ENCODE measurements around the gene BIRC2.
"Not testable (repeated sequence)": the region's sequence is repeated elsewhere in the genome, so short reads cannot be mapped to it uniquely, and the experiment has no call there.

BIRC2 gene

DNA sequence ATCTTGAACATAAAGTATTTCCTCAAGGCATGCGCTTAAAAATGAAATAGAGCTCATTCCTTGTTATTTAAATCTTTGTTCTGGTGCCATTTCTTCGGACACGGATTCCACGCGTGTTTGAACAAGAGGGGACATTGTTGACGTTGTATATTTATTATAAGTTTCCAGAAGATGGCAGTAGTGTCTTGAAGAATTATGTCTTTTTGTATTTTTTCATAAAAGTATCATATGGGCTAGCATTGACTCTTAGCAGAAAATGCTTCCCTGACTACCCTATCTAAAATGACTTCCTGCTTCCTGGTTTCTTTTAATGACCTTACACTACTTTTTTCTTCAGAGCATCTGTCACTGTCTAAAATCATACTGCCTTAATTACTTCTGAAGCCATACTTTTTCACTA lies 20.4 kb downstream of the BIRC2 start:
- Mint-ChIP-seq H3K9me3 (no peaks in the 10 kb centered on the region), H3K4me1 (ENCODE audit: low read depth in 2 of 2) (peaks cover 12 to 28% of the 10 kb centered on the region in 2 donors), H3K4me3 (no peak overlapping the region), H3K27ac (peak overlapping the region; percentile 3 to 55), H3K27me3 (no peaks in the 10 kb centered on the region), H3K36me3 (ENCODE audit: insufficient read depth) (peaks cover 50% of the 10 kb centered on the region)
- ATAC-seq (replicated peaks) (peak; percentile 48), DNase-seq (no peak)

DNA sequence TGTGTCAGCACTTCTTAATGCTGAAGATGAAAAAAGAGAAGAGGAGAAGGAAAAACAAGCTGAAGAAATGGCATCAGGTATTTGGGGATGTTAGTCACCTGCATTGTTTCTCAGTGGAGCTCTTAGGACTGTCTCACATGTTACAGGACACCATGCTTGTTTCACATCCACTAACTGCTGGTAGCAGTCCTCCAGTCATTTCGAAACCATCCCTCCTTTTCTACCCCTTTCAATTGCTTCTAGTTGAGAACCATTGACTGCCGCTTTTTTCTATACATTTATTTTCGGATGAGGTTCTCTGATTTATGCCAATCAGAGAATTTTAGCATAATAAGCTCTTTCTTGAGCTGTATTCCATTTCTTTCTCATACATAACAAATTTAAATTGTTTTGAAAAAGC lies 21.5 kb downstream of the BIRC2 start:
- ATAC-seq (replicated peaks) (no peak), DNase-seq (no peak)
- Mint-ChIP-seq H3K4me1 (ENCODE audit: low read depth in 2 of 2) (peaks cover 13 to 28% of the 10 kb centered on the region in 2 donors), H3K36me3 (ENCODE audit: insufficient read depth) (peaks cover 45% of the 10 kb centered on the region), H3K4me3 (no peak overlapping the region), H3K27ac (no peak overlapping the region), H3K9me3 (no peaks in the 10 kb centered on the region), H3K27me3 (no peaks in the 10 kb centered on the region)

DNA sequence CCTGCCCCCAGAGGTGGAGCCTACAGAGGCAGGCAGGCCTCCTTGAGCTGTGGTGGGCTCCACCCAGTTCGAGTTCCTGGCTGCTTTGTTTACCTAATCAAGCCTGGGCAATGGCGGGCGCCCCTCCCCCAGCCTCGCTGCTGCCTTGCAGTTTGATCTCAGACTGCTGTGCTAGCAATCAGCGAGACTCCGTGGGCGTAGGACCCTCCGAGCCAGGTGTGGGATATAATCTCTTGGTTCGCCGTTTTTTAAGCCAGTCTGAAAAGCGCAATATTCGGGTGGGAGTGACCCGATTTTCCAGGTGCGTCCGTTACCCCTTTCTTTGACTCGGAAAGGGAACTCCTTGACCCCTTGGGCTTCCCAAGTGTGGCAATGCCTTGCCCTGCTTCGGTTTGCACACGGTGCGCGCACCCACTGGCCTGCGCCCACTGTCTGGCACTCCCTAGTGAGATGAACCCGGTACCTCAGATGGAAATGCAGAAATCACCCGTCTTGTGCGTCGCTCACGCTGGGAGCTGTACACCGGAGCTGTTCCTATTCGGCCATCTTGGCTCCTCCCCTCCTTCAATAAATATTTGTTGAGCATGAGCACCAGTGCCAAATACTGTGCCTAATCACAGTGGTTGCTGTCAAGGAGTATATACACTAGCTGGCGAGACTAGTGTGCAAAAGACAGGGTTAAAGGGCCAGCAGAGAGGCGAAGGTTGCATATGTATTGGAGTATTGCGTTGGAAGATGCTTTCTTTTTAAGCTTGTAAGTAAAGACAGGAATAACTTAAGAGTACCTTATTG lies 27.8 kb downstream of the BIRC2 start:
- not testable (repeated sequence) for H3K27ac Mint-ChIP-seq; H3K27me3 Mint-ChIP-seq; H3K9me3 Mint-ChIP-seq; ATAC-seq (replicated peaks); DNase-seq
- H3K4me3 Mint-ChIP-seq, result peak overlapping the region in 1 of 2 donors; percentile 21
- peaks cover 9 to 17% of the 10 kb centered on the region in 2 donors for H3K4me1 Mint-ChIP-seq (ENCODE audit: low read depth in 2 of 2)
- H3K36me3 Mint-ChIP-seq (ENCODE audit: insufficient read depth), result peaks cover 43% of the 10 kb centered on the region

DNA sequence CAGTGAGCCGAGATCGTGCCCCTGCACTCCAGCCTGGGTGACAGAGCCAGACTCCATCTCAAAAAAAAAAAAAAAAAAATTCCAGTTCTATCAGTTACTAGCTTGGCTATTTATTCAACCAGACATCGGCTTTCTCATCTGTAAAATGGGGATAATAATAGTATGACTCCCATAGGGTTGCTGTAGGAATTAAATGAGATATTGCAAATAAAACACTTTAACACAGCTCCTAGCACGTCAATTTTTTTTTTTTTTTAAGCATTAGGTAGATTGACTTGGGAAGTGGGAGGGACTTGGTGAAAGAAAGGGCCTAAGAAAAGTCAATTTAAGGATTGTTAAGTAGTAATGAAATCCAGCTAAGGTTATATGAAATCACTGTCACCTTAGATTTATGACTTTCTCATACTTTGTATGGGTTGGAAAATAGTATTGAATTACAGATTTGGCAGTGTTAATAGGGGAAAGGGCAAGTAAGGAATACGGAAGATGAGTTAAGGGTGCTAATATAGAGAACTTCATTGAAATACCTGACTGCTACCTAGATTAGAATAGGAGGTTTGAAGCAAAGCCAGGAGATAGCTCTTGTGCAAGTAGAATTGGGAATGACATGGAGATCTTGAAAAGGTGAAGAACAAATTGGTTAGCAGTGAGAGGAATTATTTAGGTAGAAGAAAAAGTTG lies 28.8 kb downstream of the BIRC2 start:
- no peaks in the 10 kb centered on the region for H3K9me3 Mint-ChIP-seq
- no peak overlapping the region for H3K4me3 Mint-ChIP-seq
- peak overlapping the region in 1 of 2 donors; percentile 9 for H3K27ac Mint-ChIP-seq
- H3K27me3 Mint-ChIP-seq, result no peaks in the 10 kb centered on the region
- no peak for ATAC-seq (replicated peaks)
- DNase-seq, result no peak
- peaks cover 53% of the 10 kb centered on the region for H3K36me3 Mint-ChIP-seq (ENCODE audit: insufficient read depth)
- peaks cover 9 to 17% of the 10 kb centered on the region in 2 donors for H3K4me1 Mint-ChIP-seq (ENCODE audit: low read depth in 2 of 2)

DNA sequence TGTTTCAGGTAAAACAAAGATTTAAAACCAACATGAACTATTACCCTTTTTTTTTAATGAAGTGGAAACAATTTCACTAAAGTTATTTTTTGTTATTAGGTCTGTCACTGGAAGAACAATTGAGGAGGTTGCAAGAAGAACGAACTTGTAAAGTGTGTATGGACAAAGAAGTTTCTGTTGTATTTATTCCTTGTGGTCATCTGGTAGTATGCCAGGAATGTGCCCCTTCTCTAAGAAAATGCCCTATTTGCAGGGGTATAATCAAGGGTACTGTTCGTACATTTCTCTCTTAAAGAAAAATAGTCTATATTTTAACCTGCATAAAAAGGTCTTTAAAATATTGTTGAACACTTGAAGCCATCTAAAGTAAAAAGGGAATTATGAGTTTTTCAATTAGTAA lies 30.9 kb downstream of the BIRC2 start:
- no peak for ATAC-seq (replicated peaks)
- no peak overlapping the region for H3K4me3 Mint-ChIP-seq
- no peak overlapping the region for H3K27ac Mint-ChIP-seq
- peaks cover 58% of the 10 kb centered on the region for H3K36me3 Mint-ChIP-seq (ENCODE audit: insufficient read depth)
- DNase-seq, result no peak
- no peaks in the 10 kb centered on the region for H3K9me3 Mint-ChIP-seq
- peaks cover 4 to 11% of the 10 kb centered on the region in 2 donors for H3K4me1 Mint-ChIP-seq (ENCODE audit: low read depth in 2 of 2)
- no peaks in the 10 kb centered on the region for H3K27me3 Mint-ChIP-seq

DNA sequence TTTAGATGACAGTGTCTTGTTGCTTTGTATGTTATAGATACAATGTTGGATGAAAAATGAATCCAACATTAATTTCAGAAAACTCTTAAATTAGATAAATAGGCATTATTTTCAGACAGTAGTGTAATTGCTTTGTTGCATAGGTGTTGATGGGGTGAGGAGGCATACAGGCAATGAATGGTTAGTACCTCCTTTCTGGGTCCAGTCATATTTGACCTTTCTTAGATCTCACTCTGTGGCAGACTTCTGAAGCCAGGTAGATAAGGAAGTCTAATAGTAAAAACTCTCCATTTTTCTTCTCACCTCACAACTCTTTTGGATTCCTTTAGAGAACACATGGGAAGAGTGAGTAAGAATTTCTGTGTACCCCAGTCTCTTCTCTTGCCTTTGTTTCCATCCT lies 31.8 kb downstream of the BIRC2 start:
- DNase-seq, result no peak
- no peak for ATAC-seq (replicated peaks)
- peak overlapping the region in 1 of 2 donors; percentile 24 for H3K27ac Mint-ChIP-seq
- H3K27me3 Mint-ChIP-seq, result no peaks in the 10 kb centered on the region
- H3K36me3 Mint-ChIP-seq (ENCODE audit: insufficient read depth), result peaks cover 60% of the 10 kb centered on the region
- no peaks in the 10 kb centered on the region for H3K9me3 Mint-ChIP-seq
- no peak overlapping the region for H3K4me3 Mint-ChIP-seq
- H3K4me1 Mint-ChIP-seq (ENCODE audit: low read depth in 2 of 2), result peaks cover 4 to 11% of the 10 kb centered on the region in 2 donors

DNA sequence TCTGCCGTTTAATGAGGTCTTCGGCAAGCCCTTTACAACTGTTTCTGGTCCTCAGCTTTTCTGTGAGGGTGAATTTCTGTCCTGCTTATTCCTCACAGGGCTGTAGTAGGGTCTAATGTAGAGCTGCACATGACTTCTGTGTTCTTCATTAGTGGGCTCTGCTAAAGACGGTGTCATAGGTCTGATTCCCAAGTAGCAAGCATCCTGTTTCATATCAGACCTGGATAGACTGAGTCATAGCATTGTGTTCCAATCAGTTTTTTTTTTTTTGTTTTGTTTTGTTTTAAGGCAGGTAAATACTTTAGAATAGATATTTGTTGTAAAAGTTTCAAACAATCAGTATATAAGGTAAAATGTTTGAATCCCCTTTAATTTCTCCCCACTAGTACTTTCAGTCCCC lies 35.4 kb downstream of the BIRC2 start:
- peaks cover 61% of the 10 kb centered on the region for H3K36me3 Mint-ChIP-seq (ENCODE audit: insufficient read depth)
- no peaks in the 10 kb centered on the region for H3K4me1 Mint-ChIP-seq (ENCODE audit: low read depth in 2 of 2)
- no peaks in the 10 kb centered on the region for H3K27me3 Mint-ChIP-seq
- no peak for ATAC-seq (replicated peaks)
- no peaks in the 10 kb centered on the region for H3K9me3 Mint-ChIP-seq
- peak overlapping the region; percentile 16 to 46 for H3K27ac Mint-ChIP-seq
- H3K4me3 Mint-ChIP-seq, result no peak overlapping the region
- no peak for DNase-seq

DNA sequence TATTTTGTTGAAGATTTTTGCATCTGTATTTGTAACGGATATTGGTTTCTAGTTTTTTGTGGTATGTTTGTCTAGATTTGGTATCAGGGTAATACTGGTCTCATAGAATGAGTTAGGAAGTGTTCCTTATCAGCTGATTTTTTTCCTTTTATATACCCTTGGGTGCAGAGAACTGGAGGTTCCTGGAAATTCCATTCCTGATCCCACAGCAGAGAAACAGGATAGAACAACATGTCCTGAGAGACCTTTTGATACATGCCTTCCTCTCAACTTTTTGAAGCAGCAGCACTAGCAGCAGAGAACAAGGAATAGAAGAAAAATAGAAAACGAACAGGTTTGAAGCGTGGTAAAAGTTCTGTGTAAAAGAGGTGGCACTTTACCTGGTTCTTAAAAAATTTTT lies 36.8 kb downstream of the BIRC2 start:
- DNase-seq, result no peak
- Mint-ChIP-seq H3K4me3 (no peak overlapping the region), H3K36me3 (ENCODE audit: insufficient read depth) (peaks cover 52% of the 10 kb centered on the region)

DNA sequence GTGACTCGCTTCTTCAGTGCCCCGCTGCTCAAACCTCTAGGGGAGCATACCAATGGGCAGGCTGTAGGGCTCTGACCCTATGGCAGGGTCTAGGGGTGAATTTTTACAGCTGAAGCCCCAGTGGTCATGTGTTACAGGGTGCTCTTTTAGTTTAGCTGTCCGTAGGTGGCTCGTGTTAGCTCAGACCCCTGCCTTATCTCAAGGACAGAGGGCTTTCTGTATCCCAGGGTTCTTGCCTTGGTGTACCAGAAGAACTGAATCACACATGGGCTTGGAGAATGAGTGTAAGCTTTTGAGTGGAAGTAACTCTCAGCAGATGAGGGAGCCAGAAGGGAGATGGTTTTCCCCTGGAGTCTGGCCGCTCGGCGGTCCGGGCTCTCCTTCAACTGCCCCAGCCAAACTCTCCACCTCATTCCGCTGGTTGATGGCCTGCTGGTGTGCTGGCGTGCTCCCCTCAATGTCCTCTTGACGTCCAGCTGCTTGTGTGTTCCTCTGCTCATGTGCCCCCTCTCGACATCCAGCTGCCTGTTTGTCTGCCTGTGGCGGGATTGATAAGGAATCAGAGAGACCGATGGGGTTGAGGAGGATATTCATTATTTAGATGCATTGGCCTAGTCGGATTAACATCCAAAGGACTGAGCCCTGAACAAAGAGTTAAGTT lies 37.5 kb downstream of the BIRC2 start:
- no peak for ATAC-seq (replicated peaks)

More for the DNA sequence above, 36.8 kb downstream of the BIRC2 start:
- ATAC-seq (replicated peaks), result no peak
- no peak overlapping the region for H3K27ac Mint-ChIP-seq
- H3K9me3 Mint-ChIP-seq, result no peaks in the 10 kb centered on the region
- no peaks in the 10 kb centered on the region for H3K4me1 Mint-ChIP-seq (ENCODE audit: low read depth in 2 of 2)
- no peaks in the 10 kb centered on the region for H3K27me3 Mint-ChIP-seq

DNA sequence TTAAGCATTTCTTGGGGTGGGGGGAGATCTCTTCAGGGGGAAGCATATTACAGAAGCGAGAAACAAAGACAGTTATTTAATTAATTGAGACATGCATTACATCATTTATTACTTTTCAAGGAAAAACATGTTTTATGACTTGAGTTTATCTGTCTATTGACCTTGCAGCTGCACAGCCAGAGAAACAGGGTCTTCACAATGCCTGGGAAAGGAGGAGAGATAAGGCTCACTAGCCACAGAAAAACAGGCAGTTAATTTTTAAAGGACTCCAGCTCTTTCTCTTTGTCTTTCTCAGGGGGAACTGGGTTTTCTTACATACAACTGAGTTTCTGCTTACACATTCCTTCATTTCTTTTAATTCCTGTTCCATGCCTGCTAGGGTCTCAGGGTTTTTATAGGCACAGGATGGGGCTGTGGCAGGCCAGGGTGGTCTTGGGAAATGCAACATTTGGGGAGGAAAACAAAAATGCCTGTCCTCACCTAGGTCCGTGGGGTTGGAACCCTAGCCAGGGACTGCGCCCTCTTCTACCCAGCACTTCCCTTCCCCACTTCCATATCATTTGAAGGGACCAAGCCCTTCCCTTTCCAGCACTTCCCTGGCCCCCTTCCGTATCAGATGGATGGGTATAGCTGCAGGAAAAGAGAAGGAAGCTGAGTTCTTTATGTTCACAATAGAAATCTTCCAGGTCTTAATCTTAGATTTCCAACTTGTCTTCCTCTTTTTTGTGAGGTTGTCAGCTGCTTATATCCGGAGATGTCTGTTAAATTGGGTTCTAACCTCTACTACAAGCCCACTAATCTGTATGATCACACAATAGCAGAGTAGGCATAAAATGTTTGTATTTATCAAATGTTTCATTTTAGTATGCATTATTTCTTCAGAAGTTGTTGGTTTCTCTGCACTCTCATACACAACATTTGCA lies 38.3 kb downstream of the BIRC2 start:
- Mint-ChIP-seq H3K4me3 (no peak overlapping the region), H3K27me3 (no peaks in the 10 kb centered on the region), H3K4me1 (ENCODE audit: low read depth in 2 of 2) (no peaks in the 10 kb centered on the region), H3K27ac (peak overlapping the region in 1 of 2 donors; percentile 22), H3K9me3 (no peaks in the 10 kb centered on the region), H3K36me3 (ENCODE audit: insufficient read depth) (peaks cover 38% of the 10 kb centered on the region)
- ATAC-seq (replicated peaks), result no peak
- no peak for DNase-seq

More for the DNA sequence above, 37.5 kb downstream of the BIRC2 start:
- DNase-seq, result no peak
- Mint-ChIP-seq H3K27ac (peak overlapping the region in 1 of 2 donors; percentile 18), H3K4me1 (ENCODE audit: low read depth in 2 of 2) (no peaks in the 10 kb centered on the region), H3K9me3 (no peaks in the 10 kb centered on the region), H3K27me3 (no peaks in the 10 kb centered on the region), H3K36me3 (ENCODE audit: insufficient read depth) (peaks cover 46% of the 10 kb centered on the region), H3K4me3 (no peak overlapping the region)

DNA sequence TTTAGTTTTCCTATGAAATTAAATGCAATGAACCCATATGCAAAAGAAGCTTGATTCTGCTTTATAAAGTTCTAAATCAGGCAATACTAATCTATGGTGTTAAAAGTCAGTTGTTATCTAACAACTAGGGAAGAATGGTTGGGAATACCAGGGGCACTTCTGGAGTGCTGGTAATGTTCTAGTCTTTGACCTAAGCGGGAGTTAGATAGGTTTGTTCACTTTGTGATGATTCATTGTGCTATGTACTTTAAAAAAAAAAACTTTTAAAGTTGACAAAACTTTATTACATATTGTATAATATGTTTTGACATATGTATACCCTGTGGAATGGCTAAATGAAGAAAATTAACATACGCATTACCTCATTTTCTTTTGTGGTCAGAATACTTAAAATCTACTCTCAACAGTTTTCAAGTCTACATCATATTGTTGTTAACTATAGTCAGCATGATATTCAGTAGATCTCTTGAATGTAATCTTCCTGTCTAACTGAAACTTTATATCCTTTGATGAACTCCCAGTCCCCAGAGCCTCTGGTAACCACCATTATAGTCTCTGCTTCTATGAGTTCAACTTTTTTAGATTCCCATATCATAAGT lies 39.2 kb downstream of the BIRC2 start:
- ATAC-seq (replicated peaks), result no peak
- H3K27me3 Mint-ChIP-seq, result no peaks in the 10 kb centered on the region

DNA sequence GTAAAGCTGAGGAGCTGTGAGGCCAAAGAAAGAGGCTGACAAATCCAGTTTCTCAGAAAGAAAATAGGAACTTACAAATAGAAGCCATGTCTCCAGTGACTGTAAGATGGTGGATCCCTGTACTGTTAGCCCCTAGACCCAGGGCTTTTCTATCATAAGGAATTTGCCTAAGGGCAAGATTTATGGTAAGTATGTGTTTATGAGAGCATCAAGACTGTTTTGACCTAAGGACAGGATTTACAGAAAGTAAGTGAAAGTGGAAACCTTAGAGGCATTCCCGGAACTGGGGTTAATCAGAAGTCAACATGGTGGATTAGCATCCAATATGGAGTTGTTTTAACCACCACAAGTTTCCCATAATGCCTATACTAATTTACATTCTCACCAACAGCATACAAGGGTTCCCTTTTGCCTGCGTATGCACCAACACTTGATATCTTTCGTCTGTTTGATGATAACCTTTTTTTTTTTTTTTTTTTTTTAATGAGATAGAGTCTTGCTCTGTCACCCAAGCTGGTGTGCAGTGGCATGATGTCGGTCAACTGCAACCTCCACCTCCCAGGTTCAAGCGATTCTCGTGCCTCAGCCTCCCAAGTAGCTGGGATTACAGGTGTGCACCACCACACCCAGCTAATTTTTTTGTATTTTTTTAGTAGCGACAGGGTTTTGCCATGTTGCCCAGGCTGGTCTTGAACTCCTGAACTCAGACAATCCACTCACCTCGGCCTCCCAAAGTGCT lies 40.2 kb downstream of the BIRC2 start:
- Mint-ChIP-seq H3K36me3 (ENCODE audit: insufficient read depth) (peaks cover 23% of the 10 kb centered on the region), H3K4me3 (no peak overlapping the region), H3K27ac (no peak overlapping the region), H3K27me3 (no peaks in the 10 kb centered on the region), H3K4me1 (ENCODE audit: low read depth in 2 of 2) (peaks cover 5% of the 10 kb centered on the region in 2 donors), H3K9me3 (no peaks in the 10 kb centered on the region)
- ATAC-seq (replicated peaks), result no peak
- no peak for DNase-seq

More for the DNA sequence above, 39.2 kb downstream of the BIRC2 start:
- no peak for DNase-seq
- Mint-ChIP-seq H3K36me3 (ENCODE audit: insufficient read depth) (peaks cover 30% of the 10 kb centered on the region), H3K27ac (peak overlapping the region in 1 of 2 donors; percentile 22), H3K9me3 (no peaks in the 10 kb centered on the region), H3K4me1 (ENCODE audit: low read depth in 2 of 2) (peaks cover 4 to 5% of the 10 kb centered on the region in 2 donors), H3K4me3 (no peak overlapping the region)

All from effector memory CD8-positive, alpha-beta T cell (primary cell).